Endothelial cell of umbilical vein (primary cell): ENCODE results near the gene CMSS1.

Source experiments
- CTCF ChIP-seq, 2 donors: IDR thresholded peaks; 1 replicate in 1 of 2; 2 replicates in 1 of 2; pipeline ENCODE4 v1.5.1; 2011; ENCODE audit warnings: low read length in 2 of 2, mild to moderate bottlenecking in 2 of 2, moderate library complexity in 2 of 2, control low read depth in 1 of 2, inconsistent platforms in 1 of 2, low read depth in 1 of 2; ENCODE audit not compliant: insufficient read depth in 1 of 2; ENCODE audit errors: extremely low read depth in 1 of 2
- EZH2 ChIP-seq: IDR thresholded peaks from 2 replicates; pipeline ENCODE4 v1.6.1; 2012; ENCODE audit warnings: borderline replicate concordance, low read depth, mild to moderate bottlenecking, moderate library complexity, low read length, inconsistent platforms; ENCODE audit not compliant: severe bottlenecking
- JUN ChIP-seq: IDR thresholded peaks from 2 replicates; pipeline ENCODE4 v1.6.1; 2011; ENCODE audit warnings: borderline replicate concordance, low read depth; ENCODE audit not compliant: insufficient read length, insufficient read depth
- MYC ChIP-seq: IDR thresholded peaks from one replicate; pipeline ENCODE4 v1.6.1; 2011; ENCODE audit warnings: mild to moderate bottlenecking, low read depth, low read length
- POLR2A ChIP-seq: IDR thresholded peaks from 2 replicates; pipeline ENCODE4 v1.6.1; 2012; ENCODE audit warnings: low read depth, mild to moderate bottlenecking, control low read depth, low read length
- POLR2AphosphoS5 ChIP-seq: IDR thresholded peaks from 2 replicates; pipeline ENCODE4 v1.6.1; 2012; ENCODE audit warnings: low read depth, mild to moderate bottlenecking, control low read depth, low read length, moderate library complexity; ENCODE audit not compliant: insufficient read depth

GRCh38 chr3:100225193-100225592 is 407.5 kb downstream of the CMSS1 start:
- TF ChIP-seq JUN = no peak
- TF ChIP-seq POLR2AphosphoS5 = no peak
- TF ChIP-seq CTCF (IDR thresholded peaks at IDR 0.05; ENCODE audit: extremely low read depth in 1 of 2, insufficient read depth in 1 of 2, low read depth in 1 of 2, low read length in 2 of 2) = no peak
- TF ChIP-seq EZH2 = no peak
- no peak for TF ChIP-seq MYC
- no peak for TF ChIP-seq POLR2A
